Upper lobe of left lung (tissue), 4 donors: ENCODE data around the gene SPRED3.

Experiments used
- EP300 ChIP-seq, 4 donors: sonication (generic); formaldehyde crosslinking; IDR thresholded peaks; one replicate each; pipeline ENCODE4 v1.5.1; 2017; ENCODE audit warnings: antibody characterized with exemption in 4 of 4, control low read depth in 2 of 4
- POLR2A ChIP-seq, 4 donors: fragments of 450-650 bp; IDR thresholded peaks; one replicate each; pipeline ENCODE4 v1.5.1; 2016 to 2017; ENCODE audit warnings: antibody characterized with exemption in 4 of 4, mild to moderate bottlenecking in 2 of 4
- POLR2AphosphoS5 ChIP-seq, 2 donors: sonication (generic); formaldehyde crosslinking; IDR thresholded peaks; one replicate each; pipeline ENCODE4 v1.5.1; 2017; ENCODE audit warnings: antibody characterized with exemption in 2 of 2
- TF ChIP-seq, protein P1 (sequence below), 6 experiments: fragments of 450-650 bp in 4 of 6; fragments of 200-600 bp in 2 of 6; sonication (generic) in 2 of 6; IDR thresholded peaks; one replicate each; pipeline ENCODE4 v1.5.1; 2016 to 2019; ENCODE audit warnings: antibody characterized with exemption in 6 of 6

DNA sequence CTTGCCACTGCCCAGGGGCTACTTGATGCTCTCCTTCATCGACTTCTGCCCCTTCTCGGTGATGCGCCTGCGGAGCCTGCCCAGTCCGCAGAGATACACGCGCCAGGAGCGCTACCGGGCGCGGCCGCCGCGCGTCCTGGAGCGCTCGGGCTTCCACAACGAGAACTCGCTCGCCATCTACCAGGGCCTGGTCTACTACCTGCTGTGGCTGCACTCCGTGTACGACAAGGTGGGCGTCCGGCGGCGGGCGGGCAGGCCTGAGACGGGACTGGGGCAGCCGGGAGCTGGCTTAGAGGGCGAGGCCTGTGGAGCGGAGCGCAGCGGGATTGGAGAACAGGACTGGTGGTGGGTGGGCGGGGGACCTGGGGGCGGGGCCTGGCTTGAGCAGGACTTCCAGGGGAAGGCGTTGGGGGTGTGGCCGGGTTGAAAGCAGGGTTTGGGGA, 26.8 kb upstream of the SPRED3 start:
- TF ChIP-seq POLR2AphosphoS5 (IDR thresholded peaks at IDR 0.05) = no peak
- TF ChIP-seq, protein P1, sequence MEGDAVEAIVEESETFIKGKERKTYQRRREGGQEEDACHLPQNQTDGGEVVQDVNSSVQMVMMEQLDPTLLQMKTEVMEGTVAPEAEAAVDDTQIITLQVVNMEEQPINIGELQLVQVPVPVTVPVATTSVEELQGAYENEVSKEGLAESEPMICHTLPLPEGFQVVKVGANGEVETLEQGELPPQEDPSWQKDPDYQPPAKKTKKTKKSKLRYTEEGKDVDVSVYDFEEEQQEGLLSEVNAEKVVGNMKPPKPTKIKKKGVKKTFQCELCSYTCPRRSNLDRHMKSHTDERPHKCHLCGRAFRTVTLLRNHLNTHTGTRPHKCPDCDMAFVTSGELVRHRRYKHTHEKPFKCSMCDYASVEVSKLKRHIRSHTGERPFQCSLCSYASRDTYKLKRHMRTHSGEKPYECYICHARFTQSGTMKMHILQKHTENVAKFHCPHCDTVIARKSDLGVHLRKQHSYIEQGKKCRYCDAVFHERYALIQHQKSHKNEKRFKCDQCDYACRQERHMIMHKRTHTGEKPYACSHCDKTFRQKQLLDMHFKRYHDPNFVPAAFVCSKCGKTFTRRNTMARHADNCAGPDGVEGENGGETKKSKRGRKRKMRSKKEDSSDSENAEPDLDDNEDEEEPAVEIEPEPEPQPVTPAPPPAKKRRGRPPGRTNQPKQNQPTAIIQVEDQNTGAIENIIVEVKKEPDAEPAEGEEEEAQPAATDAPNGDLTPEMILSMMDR (IDR thresholded peaks at IDR 0.05) = peak in 5 of 6 experiments; percentile 21 to 71 (median 39)
- no peak for TF ChIP-seq EP300 (IDR thresholded peaks at IDR 0.05)
- no peak for TF ChIP-seq POLR2A (IDR thresholded peaks at IDR 0.05)
